ENCODE results near the gene CENPX.
"Not testable (repeated sequence)": the region's sequence is repeated elsewhere in the genome, so short reads cannot be mapped to it uniquely, and the experiment has no call there.

Gene CENPX

GRCh38 chr17:81990836-81991683 lies 31.6 kb downstream of the CENPX start:
- TF ChIP-seq CTCF (IDR thresholded peaks at IDR 0.05; ENCODE audit: extremely low read depth, missing control alignments) = no peak
- no peak for DNase-seq (ENCODE audit: low spot score)

GRCh38 chr17:81987161-81987770 lies 35.4 kb downstream of the CENPX start:
- DNase-seq (ENCODE audit: low spot score) = no peak
- TF ChIP-seq CTCF (IDR thresholded peaks at IDR 0.05; ENCODE audit: extremely low read depth, missing control alignments) = no peak

- no peak for DNase-seq (ENCODE audit: low spot score)
- no peak for TF ChIP-seq CTCF (IDR thresholded peaks at IDR 0.05; ENCODE audit: extremely low read depth, missing control alignments)
Observed at GRCh38 chr17:81986606-81987005, 36.1 kb downstream of the CENPX start.

- no peak for DNase-seq (ENCODE audit: low spot score)
- TF ChIP-seq CTCF (IDR thresholded peaks at IDR 0.05; ENCODE audit: extremely low read depth, missing control alignments) = no peak
Observed at GRCh38 chr17:81984773-81985410, 37.8 kb downstream of the CENPX start.

GRCh38 chr17:81983639-81984373 lies 38.9 kb downstream of the CENPX start:
- TF ChIP-seq CTCF (IDR thresholded peaks at IDR 0.05; ENCODE audit: extremely low read depth, missing control alignments) = no peak
- no peak for DNase-seq (ENCODE audit: low spot score)

- no peak for DNase-seq (ENCODE audit: low spot score)
- no peak for TF ChIP-seq CTCF (IDR thresholded peaks at IDR 0.05; ENCODE audit: extremely low read depth, missing control alignments)
Observed at GRCh38 chr17:81983011-81983638, 39.6 kb downstream of the CENPX start.

GRCh38 chr17:81981511-81981910 lies 41.2 kb downstream of the CENPX start:
- DNase-seq (ENCODE audit: low spot score) = not testable (repeated sequence)
